NCI-H1105 treated with DMSO at 0.1 percent for 48 hours (cell line): ENCODE results near the gene CLTC.
A peak's percentile ranks its signal among the peaks of the same experiment; 100 is the strongest.

Experiments used
- DNase-seq: peaks from one replicate; lab custom pipeline; 2025; lab: John Stamatoyannopoulos, UW

Gene CLTC

DNA sequence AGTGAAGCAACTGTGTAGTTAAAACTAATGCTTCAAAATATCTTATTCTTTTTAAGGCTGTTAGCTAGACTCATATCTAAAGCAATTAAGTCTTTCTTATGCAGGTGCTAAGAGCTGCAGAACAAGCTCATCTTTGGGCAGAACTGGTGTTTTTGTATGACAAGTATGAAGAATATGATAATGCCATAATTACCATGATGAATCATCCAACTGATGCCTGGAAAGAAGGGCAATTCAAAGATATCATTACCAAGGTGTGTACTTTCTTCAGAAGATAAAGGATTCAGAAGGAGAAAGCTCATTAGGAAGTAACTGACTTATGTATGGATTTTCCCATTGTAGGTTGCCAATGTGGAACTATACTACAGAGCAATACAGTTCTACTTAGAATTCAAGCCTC is 63.6 kb downstream of the CLTC start:
- no peak for DNase-seq

DNA sequence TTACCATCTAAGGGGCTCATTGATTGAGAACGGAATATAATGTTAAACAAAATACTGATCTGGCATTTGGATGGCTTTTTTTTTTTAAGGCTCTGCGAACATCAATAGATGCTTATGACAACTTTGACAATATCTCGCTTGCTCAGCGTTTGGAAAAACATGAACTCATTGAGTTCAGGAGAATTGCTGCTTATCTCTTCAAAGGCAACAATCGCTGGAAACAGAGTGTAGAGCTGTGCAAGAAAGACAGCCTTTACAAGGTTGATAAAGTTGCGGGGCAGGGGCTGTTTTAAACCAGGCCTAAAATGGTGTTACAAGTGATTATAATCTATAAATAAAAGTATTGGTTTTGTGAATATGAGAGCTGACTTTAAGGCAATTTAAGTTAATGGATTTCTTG is 65.3 kb downstream of the CLTC start:
- no peak for DNase-seq

GRCh38 chr17:59688008-59688407 is 68.3 kb downstream of the CLTC start:
- DNase-seq: no peak

DNA sequence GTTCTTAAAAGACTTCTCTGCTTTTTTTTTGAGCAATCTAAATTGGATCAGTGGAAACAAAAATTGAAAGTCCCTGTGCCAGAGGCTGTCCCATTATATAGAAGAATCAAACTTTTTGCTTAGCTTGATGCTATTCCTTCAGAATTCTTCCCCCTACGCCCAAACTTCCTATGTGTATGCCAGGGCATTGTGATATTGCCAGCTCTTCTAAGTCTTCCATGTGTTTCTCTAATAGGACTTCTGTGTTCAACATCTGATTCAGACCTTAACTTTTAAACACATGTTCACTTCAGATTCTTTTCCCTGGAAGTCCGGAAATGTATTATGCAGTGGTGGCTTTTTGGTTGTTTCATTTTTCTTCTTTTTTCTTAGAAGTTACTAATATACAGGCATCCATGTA is 68.8 kb downstream of the CLTC start:
- no peak for DNase-seq

GRCh38 chr17:59693582-59693981 is 73.9 kb downstream of the CLTC start:
- no peak for DNase-seq

DNA sequence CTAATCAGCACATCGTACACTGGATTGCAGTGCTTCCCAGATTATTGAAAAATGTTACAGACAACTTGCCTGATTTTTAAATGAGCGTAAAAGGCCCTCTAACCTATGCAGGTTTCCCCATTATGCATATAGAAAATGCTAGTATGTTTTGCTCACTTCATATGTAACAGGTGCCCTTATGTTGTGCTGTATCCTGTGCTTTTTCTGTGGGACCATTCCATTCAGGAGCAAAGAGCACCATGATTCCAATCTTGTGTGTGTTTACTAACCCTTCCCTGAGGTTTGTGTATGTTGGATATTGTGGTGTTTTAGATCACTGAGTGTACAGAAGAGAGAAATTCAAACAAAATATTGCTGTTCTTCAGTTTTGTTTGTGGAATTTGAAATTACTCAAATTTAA is 74.6 kb downstream of the CLTC start:
- DNase-seq: no peak

DNA sequence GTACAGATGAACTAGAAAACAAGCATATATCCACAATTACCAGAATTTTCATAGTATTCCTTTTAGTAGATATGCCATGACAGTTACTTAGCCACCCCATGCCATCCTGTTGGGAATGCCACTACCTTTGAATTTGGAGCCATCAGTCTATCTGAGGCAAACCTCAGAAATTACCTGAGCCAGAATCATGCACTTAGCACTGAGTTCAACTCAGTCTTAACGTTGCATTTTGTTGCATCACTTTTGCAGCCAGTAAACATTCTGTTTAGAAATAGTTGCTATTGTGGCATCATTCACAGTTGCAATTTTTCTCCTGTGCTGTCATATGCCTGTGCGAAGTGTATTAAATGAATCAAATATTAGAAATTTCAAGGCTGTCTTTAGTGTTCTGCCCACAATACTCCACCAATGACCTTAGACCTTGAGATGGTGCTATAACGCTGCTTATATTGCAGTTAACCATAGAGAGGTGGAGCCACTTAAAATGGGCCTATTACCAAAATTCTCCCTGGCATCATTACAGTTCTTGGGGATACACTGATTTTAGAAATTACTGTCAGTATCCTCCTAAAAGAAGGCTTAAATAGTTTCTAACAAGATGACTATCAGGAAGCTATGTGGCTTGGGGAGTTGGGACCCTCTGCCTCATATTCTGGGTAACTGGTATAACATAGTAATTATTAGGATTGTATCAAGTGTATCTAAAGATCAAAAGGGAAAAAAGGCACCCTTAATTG is 76.4 kb downstream of the CLTC start:
- DNase-seq: no peak

DNA sequence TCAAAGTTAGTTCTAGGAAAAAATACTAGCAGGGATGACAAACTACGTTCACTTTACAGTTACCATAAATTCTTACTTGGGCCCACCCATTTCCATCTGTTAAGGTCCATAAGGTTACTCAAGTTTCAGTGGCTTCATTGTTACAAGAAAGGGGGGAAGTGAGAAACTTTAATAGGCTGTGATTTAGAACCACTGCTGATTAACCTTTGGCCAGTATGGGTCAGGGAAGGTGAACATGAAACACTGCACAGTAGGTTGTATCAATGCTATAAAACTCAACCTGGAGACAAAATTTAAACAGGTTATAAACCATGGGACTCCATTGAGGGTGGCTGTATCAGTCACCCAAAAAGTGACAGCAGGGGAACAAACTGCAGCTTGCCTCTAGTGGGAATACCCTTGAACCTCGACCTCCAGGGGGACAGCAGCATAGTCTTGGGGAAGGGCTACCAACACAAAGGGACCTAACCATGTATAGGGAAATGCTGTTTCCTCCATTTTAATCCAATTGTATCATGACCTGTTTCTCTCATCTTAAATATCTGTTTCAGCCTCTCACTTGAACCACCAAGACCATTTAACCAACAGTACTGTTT is 77.1 kb downstream of the CLTC start:
- DNase-seq: no peak

GRCh38 chr17:59698143-59698542 is 78.4 kb downstream of the CLTC start:
- DNase-seq: no peak

- DNase-seq: no peak
Observed at GRCh38 chr17:59699218-59699617, 79.5 kb downstream of the CLTC start.

DNA sequence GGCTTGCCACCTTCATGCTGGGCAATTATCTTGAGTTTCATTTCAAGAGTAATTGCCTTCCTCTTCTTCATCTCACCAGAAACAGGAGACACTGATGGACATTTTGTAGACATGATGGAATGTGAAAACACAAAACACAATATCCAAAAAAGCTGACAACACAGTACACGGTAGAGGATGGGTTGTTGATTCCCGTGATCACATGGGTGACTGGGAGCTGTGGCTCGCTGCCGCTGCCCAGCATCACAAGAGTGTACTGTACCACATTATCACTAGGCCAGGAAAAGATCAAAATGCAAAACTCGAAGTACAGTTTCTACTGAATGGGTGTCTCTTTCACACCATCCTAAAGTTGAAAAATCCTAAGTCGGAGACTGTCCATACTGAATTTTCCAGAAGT is 80.1 kb downstream of the CLTC start:
- DNase-seq: no peak

DNA sequence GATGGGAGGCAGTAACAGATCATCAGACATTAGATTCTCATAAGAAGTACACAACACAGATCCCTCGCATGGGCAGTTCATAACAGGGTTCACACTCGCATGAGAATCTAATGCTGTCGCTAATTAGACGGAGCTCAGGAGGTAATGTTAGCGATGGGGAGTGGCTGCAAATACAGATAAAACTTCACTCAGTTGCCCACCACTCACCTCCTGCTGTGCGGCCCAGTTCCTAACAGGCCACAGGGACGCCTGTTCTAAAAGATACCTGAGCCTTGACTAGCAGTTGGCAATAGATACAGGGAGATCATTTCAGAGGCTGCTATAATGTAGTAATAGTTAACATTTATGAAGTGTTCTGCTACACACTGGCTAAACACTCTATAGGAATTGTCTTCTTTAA is 82.6 kb downstream of the CLTC start:
- DNase-seq: no peak

DNA sequence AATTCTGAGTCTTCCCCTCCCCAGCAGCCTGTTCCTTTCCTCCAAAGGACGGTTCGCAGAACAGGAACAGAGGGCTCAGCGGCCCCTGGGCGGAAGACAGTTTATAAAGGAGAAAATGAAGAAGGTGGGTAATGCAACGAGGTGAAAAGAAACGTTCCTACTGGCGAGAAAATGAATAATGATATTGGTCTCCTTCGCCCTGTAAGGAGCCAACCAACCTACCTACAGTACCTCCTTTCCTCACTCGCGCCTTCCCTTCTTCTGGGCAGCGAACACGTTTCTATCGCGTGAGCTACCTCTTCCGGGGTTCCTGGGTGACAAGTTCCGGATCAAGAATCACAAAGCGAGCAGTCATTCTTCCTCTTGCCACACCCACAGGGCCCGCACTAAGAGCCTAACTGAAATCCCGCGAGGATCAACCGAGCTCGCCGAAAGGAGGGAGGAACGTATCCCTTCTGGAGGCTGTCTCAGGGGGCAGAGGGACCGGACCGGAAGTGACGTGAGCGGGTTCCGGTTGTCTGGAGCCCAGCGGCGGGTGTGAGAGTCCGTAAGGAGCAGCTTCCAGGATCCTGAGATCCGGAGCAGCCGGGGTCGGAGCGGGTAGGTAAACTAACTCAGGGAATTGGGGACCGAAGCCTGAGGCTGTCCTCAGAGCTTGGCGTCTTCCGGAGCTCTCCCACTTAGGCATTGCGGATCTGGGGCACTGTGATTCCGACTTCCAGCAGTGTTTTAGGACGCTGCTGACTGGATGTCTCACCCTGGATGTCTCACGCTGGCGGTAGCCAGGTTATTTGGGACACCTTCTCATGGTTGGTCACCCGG is 87.7 kb downstream of the CLTC start, which contains the start of the genes PTRH2 and VMP1:
TSS of gene PTRH2 (minus strand) at position 282 of the 822 bp plus-strand sequence. CDS start 9,452 bp downstream, outside the sequence.
TSS of gene VMP1 (plus strand) at position 506 of the 822 bp plus-strand sequence. CDS start 23,793 bp downstream, outside the sequence.
- DNase-seq: peak; percentile 98

- no peak for DNase-seq
Observed at GRCh38 chr17:59707971-59708430, 88.3 kb downstream of the CLTC start.

DNA sequence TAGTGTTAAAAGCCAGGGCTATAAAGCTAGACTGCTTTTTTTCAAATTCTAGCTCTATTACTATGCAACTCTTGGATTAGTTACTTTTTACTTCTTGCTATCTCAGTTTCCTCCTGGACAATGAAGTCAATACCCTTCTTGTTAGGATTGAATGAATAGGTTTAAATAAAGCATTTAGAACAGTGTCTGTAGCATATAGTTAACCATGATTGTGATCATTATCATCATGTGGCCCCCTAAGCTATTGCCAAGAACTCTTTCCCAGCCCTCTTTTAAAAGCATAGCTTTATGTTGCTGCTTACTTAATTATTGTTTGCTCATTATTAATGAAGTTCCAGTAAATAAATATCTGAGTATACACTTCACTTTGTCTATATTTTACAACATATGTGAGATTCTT is 92.2 kb downstream of the CLTC start:
- DNase-seq: no peak

- no peak for DNase-seq
Observed at GRCh38 chr17:59712862-59713261, 93.2 kb downstream of the CLTC start.

- no peak for DNase-seq
Observed at GRCh38 chr17:59714255-59714654, 94.6 kb downstream of the CLTC start.

GRCh38 chr17:59716427-59716826 is 96.7 kb downstream of the CLTC start:
- DNase-seq: no peak

- DNase-seq: no peak
Observed at GRCh38 chr17:59719526-59719925, 99.8 kb downstream of the CLTC start.

- DNase-seq: no peak
Observed at GRCh38 chr17:59722623-59723022, 102.9 kb downstream of the CLTC start.

- DNase-seq: no peak
Observed at GRCh38 chr17:59723041-59723440, 103.3 kb downstream of the CLTC start.

DNA sequence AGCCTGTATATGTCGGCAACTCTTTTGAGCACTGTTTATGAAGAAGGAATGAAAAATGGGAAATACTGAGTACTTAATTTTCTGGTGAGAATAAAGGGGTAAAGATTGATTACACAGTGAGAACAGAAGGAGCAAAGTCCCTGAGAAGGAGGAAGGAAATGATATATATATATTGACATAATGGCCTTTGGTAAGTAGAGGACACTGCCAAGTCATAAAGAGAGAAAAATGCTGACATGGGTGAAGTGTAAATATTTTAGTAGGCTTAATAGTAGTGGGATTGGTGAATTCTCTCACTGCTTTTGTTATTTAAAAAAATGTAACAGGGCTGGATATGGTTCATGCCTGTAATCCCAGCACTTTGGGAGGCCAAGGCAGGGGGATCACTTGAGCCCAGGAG is 103.9 kb downstream of the CLTC start:
- no peak for DNase-seq

DNA sequence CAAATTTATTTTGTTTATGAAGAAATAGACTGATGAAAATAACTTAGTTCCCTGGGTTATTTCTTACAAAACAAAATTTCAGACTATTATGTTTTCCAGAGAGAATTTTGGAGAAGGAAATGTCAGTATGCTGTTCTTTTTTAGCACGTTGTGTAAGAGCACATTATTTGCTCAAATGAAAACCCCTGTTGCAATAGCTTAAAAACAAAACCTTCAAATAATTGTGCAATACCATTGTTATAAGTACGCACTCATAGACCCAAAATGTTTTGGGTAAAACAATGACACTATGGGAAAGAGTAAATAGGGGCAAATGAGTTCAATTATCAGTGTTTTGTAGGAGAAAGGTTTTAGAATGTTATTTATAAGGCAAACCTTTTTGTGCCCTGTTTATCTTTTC is 106.0 kb downstream of the CLTC start:
- no peak for DNase-seq
